GM18867 (cell line): ENCODE measurements around the gene TBL3.

ENCODE experiments used
- ATAC-seq: cut with Tn5 transposase; IDR thresholded peaks from one replicate; pipeline ENCODE4 v1.9.1; 2021; ENCODE audit warnings: mild to moderate bottlenecking, moderate library complexity; ENCODE audit not compliant: unreplicated experiment

Gene TBL3

DNA sequence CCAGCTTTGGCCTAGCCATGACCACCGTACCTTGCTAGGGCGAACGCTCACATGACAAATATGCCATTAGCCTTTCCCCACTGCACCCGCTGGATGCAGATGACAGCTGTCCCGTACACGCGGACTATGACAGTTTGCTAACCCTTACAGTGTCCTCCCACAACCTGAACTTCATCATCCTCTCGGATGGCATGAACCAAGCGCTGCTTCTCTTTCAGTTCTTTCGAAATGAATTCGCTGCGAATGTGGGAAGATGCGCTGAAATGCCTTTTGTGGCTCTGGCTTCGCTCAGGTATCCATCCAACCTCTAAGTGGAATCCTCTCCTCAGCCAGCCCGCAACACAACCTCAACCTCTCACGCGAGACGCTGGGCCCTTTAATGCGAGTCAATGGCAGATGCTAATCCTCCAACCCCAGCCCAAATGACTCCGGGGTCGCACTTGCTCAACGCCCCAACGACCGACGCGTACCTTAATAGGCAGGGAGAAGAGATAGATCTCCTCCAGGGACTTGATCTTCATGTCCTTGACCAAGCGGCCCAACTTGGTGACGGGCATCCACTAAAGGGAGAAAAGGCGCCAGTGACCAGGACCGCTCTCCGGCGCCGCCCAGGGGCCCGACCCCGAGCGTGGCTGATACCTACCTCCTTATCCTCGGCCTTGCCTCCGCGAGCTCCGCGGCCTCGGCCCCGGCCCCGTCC, 7.9 kb upstream of the TBL3 start:
- peak; percentile 4 for ATAC-seq

DNA sequence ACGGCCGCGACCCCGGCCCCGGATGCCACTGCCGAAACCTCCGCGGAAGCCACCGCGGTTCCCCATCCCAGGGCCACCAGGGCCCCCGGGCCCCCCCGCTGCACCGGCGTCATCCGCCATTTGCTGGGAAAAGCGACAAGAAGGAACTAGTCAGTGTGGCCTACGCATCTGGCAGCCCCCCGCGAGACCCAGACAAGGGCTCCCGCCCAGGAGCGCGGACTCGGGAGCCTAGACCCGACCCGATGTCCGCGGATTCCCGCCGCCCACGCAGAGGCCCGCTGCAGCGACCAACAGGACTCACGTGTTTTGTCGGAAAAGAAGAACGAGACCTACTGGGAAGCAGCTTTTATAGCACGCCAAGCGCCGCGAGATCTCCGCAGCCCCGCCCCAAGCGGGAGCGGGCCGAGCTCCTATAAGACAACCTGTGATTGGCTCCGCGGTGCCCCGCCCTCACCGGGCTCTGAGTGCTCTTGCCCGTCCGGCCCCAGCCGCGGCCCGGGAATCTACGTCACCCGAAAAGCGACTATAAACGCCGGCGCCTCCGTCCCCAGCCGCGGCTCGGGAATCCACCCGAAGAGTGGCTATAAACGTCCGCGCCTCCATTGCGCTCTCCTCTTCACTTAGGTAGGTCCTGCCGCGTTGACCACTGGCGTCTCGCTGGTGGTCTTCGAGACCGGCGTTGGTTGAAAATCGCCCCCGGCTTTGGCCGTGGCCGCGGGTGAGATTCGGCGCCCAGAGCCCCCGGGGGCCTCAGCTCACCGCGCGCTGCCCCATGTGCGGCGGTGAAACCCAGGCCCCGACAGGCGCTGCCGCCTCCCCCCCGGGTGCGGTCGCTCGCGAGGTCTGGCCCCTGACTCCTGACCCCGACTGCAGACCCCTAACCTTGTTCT, 7.1 kb upstream of the TBL3 start, which contains the start of gene RPS2:
Gene RPS2 (minus strand): TSS at position 321 of the 890 bp plus-strand sequence. CDS start 201 bp downstream, at position 120.
- ATAC-seq: peak; percentile 83

DNA sequence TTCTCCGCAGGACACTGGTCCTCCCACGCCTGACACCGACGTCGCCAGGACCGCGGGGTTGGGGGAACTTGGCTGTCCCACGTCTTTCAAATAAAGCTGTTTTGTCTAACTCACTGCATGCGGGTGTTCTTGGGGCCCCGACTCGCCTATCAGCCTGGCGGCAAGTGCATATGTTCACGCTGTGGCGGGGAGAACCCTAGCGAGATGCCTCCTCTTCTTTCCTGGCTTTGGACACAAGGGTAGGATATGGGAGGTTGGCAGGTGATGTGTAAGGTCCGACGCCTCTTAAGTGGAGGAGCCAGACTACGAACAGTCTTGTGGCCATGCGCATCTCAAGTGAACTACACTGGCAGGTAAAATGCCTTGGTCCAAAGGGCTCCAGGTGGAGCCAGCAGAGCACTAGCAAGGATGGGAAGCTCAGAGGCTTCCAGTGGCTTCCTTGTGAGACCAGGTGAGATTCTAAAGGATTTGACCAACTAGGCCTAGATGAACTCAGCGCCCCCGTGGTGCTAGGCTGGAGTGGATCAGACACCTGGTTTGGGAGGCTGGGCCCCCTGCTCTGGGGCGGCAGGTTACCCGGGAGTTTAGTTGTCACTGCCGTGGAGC, 6.4 kb upstream of the TBL3 start:
- ATAC-seq: no peak

DNA sequence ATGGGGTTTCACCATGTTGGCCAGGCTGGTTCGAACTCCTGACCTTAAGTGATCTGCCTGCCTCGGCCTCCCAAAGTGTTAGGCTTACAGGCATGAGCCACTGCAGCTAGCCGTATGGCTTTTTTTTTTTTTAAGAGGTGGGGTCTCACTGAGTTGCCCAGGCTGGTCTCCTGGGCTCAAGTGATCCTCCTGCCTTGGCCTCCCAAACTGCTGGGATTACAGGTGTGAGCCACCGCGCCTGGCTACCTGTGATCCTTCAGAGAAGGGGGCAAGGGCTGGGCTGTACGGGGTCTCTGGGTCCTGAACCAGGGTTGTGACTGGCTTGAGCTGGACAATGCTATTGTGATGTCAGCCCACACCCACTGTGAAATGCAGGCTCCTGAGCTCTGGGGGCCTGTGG, 5.4 kb upstream of the TBL3 start, which contains the start of gene RNF151:
Gene RNF151 (plus strand): TSS at position 397 of the 400 bp plus-strand sequence. CDS start 26 bp downstream, outside the sequence.
- ATAC-seq: no peak

DNA sequence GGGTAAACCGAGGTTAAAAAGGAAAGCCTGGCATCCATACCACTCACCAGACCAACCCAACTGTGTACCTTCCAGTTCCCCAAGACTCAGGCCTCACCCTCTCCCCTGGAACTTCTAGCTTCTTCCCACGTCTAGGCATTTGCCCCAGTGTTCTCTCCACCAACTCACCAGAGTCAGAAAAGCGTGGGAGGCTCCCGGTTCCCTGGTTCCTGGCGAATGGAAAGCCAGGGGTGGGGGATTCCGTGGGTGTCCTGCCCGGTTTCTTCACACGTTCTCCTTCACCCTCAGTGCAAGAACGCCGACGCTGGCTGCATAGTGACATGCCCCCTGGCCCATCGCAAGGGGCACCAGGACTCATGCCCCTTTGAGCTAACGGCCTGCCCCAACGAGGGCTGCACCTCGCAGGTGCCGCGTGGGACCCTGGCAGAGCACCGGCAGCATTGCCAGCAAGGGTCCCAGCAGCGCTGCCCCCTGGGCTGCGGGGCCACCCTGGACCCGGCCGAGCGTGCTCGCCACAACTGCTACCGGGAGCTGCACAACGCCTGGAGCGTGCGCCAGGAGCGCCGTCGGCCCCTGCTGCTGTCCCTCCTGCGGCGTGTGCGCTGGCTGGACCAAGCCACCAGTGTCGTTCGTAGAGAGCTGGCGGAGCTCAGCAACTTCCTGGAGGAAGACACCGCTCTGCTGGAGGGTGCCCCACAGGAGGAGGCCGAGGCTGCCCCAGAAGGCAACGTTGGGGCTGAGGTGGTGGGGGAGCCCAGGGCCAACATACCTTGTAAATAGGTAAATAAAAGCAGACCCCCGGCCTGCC, 3.5 kb upstream of the TBL3 start:
- no peak for ATAC-seq

DNA sequence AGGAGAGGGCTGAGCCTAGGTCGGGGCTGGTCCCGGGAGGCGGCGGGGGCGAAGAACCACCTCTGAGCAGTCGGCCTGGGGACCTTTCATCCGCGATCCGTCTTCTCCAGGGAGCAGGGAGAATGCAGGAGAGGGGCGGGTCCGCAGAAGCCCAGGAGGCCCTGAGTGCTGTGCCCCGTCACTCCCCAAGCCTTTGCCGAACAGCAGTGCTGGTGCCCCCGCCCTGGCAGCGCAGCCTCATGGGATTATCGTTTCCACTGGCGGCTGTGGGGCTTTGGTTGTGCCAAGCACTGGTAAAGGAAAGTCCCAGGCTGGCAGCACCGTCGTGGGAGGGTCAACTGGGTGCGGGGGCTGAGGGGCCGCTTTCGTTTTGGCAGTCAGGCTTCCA, 631 bp downstream of the TBL3 start:
- ATAC-seq: no peak

DNA sequence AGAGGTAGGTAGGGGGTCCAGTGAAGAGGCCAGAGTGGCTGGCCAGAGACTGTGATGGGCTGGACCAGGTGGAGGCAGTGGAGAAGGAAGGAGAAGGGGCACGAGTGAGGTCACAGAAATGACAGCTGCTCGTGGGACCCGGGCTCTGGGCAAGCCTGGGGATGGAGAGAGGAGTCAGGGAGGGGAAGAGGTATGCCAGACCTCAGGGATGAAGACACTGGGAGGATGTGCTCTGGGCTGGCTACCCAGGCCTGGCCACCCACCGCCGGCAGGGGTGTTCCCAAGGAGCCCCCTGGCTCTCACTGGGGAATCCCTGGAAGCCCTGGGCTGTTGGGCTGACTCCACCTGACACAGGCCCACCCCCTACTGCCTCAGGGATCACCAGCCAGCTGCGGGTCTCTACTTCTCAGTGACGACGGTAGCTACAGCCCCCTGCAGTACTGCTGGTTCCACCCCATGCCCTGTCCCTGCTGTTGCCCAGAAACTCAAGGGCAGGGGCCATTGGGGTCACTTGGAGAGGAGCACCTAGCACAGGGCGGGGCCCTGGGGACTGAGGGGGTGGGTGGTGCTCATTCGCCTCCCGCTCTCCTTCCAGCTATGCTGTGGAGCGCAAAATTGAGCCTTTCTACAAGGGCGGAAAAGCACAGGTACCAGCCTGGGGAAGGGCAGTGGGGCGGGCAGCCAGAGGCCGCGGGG, 1.8 kb downstream of the TBL3 start:
- ATAC-seq: no peak

DNA sequence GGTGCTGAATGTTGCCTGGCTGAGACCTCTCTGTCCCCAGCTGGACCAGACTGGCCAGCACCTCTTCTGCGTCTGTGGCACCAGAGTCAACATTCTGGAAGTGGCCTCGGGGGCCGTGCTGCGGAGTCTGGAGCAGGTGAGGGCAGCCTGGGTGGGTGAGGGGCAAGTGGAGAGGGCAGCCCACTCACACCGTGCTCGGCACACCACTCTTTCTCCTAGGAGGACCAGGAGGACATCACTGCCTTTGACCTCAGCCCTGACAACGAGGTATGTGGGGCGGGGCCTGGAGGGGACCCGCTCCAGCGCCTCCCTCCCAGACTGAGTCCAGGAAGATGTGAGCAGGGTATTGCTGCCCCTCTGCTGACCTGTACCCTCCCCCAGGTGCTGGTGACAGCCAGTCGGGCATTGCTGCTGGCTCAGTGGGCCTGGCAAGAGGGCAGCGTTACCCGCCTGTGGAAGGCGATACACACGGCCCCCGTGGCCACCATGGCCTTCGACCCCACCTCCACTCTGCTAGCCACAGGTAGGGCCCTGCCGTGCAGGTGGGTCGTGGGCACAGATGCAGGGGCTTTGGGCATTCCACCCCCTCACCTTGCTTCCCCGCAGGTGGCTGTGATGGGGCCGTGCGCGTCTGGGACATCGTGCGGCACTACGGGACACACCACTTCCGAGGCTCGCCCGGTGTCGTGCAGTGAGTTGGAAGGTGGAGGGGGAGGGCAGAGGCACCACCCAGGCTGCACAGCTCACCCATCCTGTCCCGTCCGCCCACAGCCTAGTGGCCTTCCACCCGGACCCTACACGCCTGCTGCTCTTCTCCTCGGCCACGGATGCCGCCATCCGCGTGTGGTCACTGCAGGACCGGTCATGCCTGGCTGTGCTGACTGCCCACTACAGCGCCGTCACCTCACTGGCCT, 2.6 kb downstream of the TBL3 start:
- ATAC-seq: no peak

DNA sequence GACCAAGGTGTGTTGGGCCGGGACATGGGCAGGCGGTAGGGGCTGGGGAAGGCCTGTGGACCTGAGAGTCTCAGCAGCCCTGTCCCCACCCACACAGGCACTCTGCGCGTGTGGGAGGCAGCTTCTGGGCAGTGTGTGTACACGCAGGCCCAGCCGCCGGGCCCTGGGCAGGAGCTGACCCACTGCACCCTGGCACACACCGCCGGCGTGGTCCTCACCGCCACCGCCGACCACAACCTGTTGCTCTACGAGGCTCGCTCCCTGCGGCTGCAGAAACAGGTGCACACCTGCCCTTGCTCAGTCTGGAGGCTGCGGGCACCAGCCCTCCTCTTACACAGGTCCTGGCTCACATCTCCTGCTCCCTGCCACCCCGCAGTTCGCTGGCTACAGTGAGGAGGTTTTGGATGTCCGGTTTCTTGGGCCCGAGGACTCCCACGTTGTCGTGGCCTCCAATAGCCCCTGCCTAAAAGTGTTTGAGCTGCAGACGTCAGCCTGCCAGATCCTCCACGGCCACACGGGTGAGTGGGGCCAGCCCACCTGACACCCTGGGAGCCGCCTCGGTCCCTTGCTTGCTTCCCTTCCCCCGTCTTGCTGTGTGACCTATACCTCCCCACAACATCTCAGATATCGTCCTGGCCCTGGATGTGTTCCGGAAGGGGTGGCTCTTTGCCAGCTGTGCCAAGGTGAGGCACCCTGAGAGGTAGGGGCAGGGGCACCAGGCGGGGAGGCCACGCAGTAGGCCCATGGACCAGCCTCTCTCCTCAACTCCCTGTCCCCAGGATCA, 3.8 kb downstream of the TBL3 start:
- no peak for ATAC-seq

DNA sequence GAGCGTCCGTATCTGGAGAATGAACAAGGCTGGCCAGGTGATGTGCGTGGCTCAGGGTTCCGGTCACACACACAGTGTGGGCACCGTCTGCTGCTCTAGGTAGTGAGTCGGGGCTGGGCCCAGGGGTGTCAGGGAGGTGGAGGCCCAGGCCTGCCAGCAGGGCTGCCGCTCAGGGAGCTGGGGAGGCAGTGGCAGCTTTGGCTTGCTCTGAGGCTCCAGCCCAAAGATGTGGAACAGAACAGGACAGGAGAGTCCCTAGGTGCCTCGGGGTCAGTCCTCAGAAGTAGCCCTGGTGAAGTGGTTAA, 4.3 kb downstream of the TBL3 start:
- no peak for ATAC-seq

DNA sequence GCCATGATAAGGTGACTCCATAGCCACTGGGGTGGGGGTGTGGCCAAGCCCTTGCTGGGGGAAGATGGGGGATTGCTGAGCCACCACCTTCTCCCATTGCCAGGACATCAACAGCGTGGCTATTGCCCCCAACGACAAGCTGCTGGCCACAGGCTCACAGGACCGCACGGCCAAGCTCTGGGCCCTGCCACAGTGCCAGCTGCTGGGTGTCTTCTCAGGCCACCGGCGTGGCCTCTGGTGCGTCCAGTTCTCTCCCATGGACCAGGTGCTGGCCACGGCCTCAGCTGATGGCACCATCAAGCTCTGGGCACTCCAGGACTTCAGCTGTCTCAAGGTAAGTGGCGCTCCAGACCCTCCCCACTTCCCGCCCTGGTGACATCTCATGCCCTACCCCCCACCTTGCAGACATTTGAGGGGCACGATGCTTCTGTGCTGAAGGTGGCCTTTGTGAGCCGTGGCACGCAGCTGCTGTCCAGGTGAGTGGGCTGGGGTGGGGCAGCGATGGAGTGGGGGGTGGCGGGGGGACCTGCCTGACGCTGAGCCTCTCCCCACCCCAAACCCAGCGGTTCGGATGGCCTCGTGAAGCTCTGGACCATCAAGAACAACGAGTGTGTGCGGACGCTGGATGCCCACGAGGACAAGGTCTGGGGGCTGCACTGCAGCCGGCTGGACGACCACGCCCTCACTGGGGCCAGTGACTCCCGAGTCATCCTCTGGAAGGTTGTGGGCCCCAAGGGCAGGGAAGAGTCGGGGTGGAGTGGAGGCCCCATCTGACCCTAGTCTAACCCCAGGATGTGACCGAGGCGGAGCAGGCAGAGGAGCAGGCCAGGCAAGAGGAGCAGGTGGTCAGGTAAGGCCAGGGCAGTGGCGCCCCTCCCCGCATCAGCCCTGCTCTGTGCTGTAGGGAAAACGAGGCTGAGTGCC, 5.4 kb downstream of the TBL3 start:
- no peak for ATAC-seq

DNA sequence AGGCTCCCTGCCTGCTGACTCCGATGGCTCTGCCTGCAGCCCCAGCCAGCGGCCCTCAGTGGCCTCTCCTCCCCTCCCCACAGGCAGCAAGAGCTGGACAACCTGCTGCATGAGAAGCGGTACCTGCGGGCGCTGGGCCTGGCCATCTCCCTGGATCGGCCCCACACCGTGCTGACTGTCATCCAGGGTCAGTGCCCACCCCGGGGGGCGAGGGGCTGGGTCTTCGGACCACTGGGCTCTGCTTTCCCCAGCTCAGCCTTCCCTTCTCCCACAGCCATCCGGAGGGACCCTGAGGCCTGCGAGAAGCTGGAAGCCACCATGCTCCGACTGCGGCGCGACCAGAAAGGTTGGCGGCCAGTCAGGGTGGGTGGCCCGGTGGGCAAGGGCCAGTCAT, 6.0 kb downstream of the TBL3 start:
- no peak for ATAC-seq

DNA sequence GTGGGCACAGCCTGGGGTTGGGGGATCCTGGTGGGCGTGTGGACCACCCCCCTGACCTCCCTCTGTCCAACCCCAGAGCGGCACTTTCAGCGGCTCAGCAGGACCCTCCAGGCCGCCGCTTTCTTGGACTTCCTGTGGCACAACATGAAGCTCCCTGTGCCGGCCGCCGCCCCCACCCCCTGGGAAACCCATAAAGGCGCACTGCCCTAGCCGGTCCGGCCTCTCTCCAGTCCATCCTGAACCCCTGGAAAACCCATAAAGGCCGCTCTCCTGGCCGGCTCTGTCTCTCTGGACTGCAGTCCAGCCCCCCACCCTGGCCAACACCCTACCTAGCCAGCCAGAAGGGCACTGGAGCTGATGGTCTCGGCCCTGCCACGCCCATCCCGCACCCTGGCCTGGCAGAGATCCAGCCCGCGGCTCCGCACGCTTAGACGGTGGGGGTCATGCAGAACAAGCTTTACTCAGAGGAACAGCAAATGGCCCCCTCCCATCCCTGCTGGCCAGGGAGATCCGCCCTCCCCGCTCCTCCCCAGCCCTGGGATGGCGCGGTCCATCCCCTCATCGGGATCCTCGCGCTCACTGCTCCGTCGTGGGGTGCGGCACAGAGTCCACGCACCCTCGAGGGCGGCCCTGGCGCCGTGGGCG, 6.7 kb downstream of the TBL3 start:
- no peak for ATAC-seq

DNA sequence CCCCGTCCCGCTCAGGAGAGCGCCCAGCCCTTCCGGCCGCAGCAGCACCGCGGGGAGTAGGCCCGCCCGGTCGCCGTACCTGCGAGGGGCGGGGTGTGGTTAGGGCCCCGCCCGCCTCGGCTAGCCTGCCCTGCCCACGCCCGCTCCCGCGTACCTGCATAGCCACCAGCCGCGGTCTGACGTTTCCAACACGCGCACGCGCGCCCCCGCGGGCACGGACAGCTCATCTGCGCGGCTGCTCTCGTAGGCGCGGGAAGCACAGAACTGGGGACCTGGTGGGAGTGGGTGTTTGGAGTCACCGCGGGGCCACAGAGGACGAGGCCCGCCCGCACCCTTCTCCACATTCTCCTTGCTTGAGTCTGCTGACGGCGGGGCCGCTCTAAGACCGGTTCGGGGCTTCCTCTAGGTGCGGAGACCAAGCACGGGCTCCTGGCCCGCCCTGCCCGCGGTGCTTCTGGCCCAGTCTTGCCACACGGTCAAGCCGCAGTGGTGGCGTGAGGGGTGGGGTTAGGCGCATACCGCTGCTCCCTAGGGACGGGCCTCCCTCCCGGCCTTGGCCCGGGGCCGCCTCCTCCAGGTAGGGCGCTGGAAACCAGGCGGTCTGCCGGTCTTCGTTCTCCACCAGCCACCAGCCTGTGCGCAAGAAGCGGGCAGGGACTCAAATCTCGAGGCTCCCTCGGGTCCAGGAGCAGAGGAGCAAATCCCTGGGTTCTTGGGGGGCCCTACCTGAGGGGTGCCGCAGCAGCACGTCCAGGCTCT, 7.6 kb downstream of the TBL3 start:
- no peak for ATAC-seq

DNA sequence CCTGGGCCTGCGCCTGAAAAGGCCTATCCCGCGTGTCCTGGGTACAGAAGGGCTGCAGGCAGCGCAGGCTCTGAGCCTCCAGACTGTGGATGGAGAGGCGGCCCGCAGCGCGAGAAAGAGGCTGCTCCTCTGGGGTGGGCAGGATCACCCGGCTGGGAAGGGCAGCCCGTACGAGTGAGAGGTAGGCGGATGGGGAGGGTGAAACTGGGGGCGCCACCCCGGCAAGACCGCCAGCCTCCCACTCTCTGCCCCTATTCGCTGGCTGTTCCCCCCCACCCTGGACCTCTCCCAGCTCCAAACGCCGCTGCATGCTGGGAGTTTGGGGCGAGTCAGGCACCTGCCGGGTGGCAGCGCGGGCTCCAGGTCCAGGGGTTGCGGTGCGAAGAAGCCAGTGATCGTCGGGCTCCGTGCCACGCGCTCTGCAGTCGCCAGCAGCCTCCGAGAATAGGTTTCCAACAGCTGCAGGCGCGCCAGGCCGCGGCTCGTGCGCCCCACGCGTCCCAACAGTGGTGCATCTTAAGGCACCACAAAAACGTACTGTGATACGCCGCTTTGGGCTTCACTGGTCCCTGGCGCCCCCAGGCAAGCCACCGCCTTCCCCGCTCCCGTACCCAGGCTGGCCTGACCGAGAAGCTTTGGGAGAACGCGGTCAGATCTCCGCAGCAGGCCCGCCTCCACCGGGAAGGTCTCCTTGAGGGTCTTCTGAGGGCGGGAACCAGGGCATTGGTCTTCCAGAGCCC, 8.3 kb downstream of the TBL3 start:
- no peak for ATAC-seq

DNA sequence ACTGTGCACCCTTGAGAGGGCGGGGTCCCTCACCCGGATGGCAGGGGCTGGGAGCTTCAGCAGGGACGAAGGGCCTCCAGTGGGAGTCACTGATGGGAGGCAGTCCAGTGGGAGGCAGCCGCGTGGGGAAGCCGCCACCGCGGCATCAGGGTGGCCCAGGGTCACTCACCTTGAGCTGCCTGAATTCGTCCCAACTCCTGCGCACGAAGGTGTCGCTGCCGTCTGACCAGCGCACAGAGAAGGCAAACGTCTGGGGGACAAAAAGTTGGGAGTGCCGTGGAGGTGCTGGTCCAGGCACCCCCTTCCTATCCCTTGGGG, 8.9 kb downstream of the TBL3 start:
- ATAC-seq: no peak
